Lower leg skin (tissue), 3 donors: ENCODE measurements around the gene PROM1.

ENCODE experiments used
- CTCF ChIP-seq, 3 donors: fragments of 450-650 bp; IDR thresholded peaks; one replicate each; pipeline ENCODE4 v1.5.1; 2016; ENCODE audit warnings: antibody characterized with exemption in 3 of 3, mild to moderate bottlenecking in 3 of 3, moderate library complexity in 2 of 3
- POLR2A ChIP-seq, 2 donors: fragments of 450-650 bp; IDR thresholded peaks; one replicate each; pipeline ENCODE4 v1.6.1; 2016 to 2017; ENCODE audit warnings: antibody characterized with exemption in 2 of 2, mild to moderate bottlenecking in 1 of 2, moderate library complexity in 1 of 2

GRCh38 chr4:15986907-15987306, 96.9 kb downstream of the PROM1 start:
- TF ChIP-seq CTCF (IDR thresholded peaks at IDR 0.05) (no peak), POLR2A (IDR thresholded peaks at IDR 0.05) (no peak)
